ENCODE measurements around the gene GPC3. TPM values are rescaled to one million over a fixed set of nuclear protein-coding genes. Genes with fewer than 3 reads are reported as not detected.

The GPC3 gene
- total RNA-seq, 1 donor = not detected

DNA sequence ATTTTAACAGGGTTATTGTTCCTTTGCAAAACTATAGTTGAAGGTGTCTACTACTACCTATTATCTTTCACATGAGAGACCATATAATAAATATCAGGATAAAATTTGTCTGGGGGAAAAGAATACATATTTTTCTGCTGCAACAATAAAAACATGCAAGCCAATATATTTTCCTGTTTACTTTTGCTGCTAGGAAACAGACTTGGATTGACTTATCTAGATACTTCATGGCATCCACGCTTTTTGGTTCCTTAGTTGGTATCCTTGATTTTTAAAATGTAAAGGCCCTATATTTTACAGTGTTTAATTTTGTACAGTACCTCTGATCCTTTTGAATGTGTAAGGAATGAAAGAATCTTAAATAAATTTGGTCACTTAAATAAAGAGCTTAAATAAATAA is 150.6 kb downstream of the GPC3 start:
- TF ChIP-seq, protein P1, sequence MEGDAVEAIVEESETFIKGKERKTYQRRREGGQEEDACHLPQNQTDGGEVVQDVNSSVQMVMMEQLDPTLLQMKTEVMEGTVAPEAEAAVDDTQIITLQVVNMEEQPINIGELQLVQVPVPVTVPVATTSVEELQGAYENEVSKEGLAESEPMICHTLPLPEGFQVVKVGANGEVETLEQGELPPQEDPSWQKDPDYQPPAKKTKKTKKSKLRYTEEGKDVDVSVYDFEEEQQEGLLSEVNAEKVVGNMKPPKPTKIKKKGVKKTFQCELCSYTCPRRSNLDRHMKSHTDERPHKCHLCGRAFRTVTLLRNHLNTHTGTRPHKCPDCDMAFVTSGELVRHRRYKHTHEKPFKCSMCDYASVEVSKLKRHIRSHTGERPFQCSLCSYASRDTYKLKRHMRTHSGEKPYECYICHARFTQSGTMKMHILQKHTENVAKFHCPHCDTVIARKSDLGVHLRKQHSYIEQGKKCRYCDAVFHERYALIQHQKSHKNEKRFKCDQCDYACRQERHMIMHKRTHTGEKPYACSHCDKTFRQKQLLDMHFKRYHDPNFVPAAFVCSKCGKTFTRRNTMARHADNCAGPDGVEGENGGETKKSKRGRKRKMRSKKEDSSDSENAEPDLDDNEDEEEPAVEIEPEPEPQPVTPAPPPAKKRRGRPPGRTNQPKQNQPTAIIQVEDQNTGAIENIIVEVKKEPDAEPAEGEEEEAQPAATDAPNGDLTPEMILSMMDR (IDR thresholded peaks at IDR 0.05; ENCODE audit: insufficient read depth, low read depth, low read length) = no peak

DNA sequence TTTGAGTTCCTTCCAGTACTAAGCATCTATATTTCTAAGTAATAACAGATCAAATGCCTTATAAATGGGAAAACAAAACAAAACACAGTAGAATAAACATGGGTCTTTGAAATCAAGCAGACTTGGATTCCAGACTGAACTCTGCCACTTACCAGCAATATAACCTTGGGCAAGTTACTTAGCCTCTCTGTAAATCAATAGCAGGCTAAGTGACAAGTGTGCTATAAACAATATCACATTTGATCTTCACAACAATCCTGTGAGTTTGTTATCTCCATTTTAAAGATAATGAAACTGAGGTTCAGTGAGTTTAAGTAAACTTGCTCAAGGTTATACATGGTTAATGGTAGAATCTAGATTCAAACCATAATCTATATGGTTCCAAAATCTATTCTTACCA is 165.8 kb downstream of the GPC3 start:
- H3K4me3 ChIP-seq (ENCODE audit: low read depth, low read length) = no peak overlapping the region
- TF ChIP-seq, protein P1 (IDR thresholded peaks at IDR 0.05; ENCODE audit: insufficient read depth, low read depth, low read length) = no peak
- DNase-seq (ENCODE audit: low read depth) = no peak

More for the DNA sequence above, 150.6 kb downstream of the GPC3 start:
- no peak overlapping the region for H3K4me3 ChIP-seq (ENCODE audit: low read depth, low read length)
- no peak for DNase-seq (ENCODE audit: low read depth)

DNA sequence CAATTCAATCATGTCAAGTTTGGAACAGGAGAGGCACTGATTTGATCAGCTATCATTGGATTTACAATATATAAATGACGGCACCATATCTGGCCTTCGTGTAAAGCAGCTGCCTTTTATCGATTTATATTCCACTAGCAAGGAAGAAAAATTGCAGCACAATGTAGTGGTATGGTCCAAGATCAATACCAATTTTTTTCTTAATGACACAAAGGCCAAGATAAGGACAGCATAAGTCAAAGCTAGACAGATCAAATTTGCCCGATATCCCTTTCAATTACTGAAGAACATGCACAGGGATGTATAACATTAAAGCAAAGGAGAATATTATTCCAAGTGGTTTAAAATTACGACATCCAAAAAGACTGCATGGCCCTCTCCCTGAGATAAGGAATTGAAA is 167.4 kb downstream of the GPC3 start:
- TF ChIP-seq, protein P1 (IDR thresholded peaks at IDR 0.05; ENCODE audit: insufficient read depth, low read depth, low read length) = no peak
- DNase-seq (ENCODE audit: low read depth) = no peak
- no peak overlapping the region for H3K4me3 ChIP-seq (ENCODE audit: low read depth, low read length)

DNA sequence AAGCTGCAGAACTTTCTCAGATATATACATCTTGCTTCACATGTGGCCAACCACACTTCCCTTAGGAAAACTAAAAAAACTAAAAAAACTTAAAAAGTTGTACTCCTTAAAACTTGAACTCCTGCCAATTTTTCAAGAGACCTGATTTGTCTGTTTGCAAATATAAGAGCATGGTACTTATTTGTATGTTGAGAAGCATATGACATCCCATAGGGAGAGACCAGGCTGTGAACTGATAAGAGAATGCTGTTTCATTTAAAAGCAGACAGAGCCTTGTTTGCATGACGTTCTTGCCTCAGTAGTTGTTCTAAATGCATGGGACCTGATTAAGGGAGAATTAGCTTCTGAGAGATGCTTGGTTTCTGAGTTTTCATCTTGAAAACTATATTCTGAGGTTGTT is 169.9 kb downstream of the GPC3 start:
- DNase-seq (ENCODE audit: low read depth) = no peak
- no peak overlapping the region for H3K4me3 ChIP-seq (ENCODE audit: low read depth, low read length)
- TF ChIP-seq, protein P1 (IDR thresholded peaks at IDR 0.05; ENCODE audit: insufficient read depth, low read depth, low read length) = no peak

DNA sequence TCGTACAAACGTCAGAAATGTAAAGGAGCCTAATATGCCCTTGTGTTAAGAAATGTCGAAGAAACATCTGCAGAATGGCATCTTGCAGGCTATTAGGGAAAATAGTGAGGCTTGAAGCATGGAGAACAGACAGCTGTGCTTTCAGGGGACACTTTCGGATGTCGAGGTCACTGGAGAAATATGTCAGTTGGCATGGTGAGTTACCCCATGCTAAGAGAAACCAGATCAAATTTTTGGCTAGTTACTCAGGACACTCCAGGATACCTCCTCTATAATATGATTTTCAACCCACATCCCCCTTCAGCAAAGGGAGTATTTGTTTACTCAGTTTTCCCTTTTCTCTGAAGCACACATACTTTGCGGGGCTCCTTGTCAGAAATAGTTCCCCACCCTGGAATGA is 171.4 kb downstream of the GPC3 start:
- H3K4me3 ChIP-seq (ENCODE audit: low read depth, low read length) = no peak overlapping the region
- TF ChIP-seq, protein P1 (IDR thresholded peaks at IDR 0.05; ENCODE audit: insufficient read depth, low read depth, low read length) = no peak
- no peak for DNase-seq (ENCODE audit: low read depth)

DNA sequence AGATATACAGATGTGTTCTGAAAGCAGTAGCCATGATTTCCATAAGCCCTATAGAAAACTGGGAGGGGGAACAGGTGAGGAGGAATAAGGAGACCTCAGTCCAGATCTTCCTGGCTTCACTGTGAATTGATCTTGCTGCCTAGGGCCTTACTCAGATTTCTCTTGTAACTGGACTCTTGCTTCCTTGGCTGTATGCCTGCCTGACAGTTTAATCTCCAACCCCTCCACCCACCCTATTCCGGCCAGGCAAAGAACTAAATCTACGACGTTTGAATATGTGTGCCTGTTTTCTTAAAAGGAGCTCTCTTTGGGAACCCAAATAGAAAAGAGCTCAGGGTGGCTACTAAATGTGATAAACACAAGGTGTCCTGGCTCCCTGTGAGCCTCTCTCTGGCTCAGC is 173.0 kb downstream of the GPC3 start:
- DNase-seq (ENCODE audit: low read depth) = no peak
- H3K4me3 ChIP-seq (ENCODE audit: low read depth, low read length) = no peak overlapping the region
- TF ChIP-seq, protein P1 (IDR thresholded peaks at IDR 0.05; ENCODE audit: insufficient read depth, low read depth, low read length) = no peak

DNA sequence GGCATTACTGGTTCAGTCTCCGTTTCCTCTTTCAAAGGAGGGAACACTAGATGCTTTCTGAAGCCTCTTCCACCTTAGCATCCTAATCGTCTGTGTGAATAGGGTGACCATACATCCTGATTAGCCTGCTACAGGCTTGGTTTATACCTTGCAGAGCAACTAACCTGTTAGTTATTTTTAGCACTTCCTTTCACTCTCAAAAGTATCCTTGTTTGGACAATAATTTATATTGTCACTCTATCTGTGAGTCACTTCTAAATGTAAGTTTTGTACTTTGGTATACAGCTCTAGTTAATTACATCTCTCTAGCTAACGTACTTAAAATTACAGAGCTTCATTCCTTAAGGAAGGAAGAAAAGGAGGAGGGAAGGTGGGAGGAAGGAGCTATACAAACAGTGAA is 174.5 kb downstream of the GPC3 start:
- DNase-seq (ENCODE audit: low read depth) = no peak
- no peak overlapping the region for H3K4me3 ChIP-seq (ENCODE audit: low read depth, low read length)
- TF ChIP-seq, protein P1 (IDR thresholded peaks at IDR 0.05; ENCODE audit: insufficient read depth, low read depth, low read length) = no peak
